Left ventricle myocardium inferior (tissue), 1 donor: ENCODE results near the gene COBL. TPM values are rescaled to one million over a fixed set of nuclear protein-coding genes. Genes with fewer than 3 reads are reported as not detected.

Experiments
- DNase-seq: peaks from one replicate; pipeline ENCODE4 v3.0.0-alpha.2; 2020
- H3K27ac ChIP-seq: fragments of 200-600 bp; replicated peaks from 2 replicates; pipeline ENCODE4 v1.8.0; 2021
- H3K27me3 ChIP-seq: fragments of 200-600 bp; 2 replicates; pipeline ENCODE4 v1.8.0; 2021; ENCODE audit warnings: low read depth
- H3K36me3 ChIP-seq: fragments of 200-600 bp; 2 replicates; pipeline ENCODE4 v1.8.0; 2021
- H3K4me1 ChIP-seq: fragments of 200-600 bp; 2 replicates; pipeline ENCODE4 v1.8.0; 2021
- H3K4me3 ChIP-seq: fragments of 200-600 bp; 2 replicates; pipeline ENCODE4 v1.8.0; 2021; ENCODE audit warnings: mild to moderate bottlenecking, moderate library complexity
- H3K9me3 ChIP-seq: fragments of 200-600 bp; replicated peaks from 2 replicates; pipeline ENCODE4 v1.8.0; 2021
- CTCF ChIP-seq: fragments of 200-600 bp; IDR thresholded peaks from 2 replicates; pipeline ENCODE4 v1.8.0; 2021; ENCODE audit warnings: antibody characterized with exemption, mild to moderate bottlenecking, borderline replicate concordance
- intact Hi-C: fragments of 100-400 bp; cut with micrococcal nuclease; formaldehyde crosslinking; loops from one replicate; pipeline ENCODE4 v1.11.0; 2022
- total RNA-seq: library from RNA; stranded (reverse); fragmentation: NEBNext Ultra II Directional; extraction: Animal tissue kit (Norgen Biotek cat#: 25700); gene quantifications from one replicate; pipeline ENCODE4 v1.2.1, GENCODE V29; 2021
- donor health status: DM: no; HTN: yes; CAD: no; lungs with severe emphysema.

The COBL gene
- total RNA-seq, 1 donor from 2014 or later = 77.1 TPM

DNA sequence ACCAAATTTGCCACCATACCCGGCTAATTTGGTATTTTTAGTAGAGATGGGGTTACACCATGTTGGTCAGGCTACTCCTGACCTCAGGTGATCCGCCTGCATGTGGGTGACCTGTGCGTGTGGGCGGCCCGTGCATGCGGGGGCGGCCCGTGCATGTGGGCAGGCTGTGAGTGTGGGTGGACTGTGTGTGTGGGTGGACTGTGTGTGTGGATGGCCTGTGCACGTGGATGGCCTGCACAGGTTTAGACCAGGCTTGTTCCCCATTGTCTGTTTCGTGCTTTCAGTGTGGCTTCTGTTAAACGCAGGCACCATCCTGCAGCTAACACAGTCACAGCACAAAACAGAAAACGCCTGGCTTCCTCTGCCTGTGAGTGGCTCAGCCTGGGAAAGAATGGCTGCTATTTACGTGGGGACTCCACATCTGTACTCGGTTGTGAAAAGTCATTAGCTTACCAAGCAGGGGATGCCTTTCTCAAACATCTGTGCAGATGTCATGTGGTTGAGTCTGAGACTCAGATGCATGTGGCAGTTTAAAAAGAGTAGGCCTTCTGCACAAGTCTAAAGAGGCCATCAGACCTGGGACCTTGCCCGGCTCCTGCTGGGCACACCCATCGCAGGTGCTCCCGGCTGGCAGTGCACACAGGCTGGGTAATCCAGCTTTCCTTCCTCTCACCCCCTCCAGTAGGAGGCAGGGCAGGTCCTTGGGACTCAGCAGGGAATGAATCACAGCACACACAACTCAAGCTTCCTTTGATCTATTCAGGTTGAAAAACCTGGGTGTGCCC lies 91.6 kb downstream of the COBL start:
- Histone ChIP-seq H3K27ac (no peak overlapping the region), H3K27me3 (peaks cover 4% of the 10 kb centered on the region), H3K36me3 (no peaks in the 10 kb centered on the region), H3K4me1 (peaks cover 7% of the 10 kb centered on the region), H3K4me3 (no peak overlapping the region), H3K9me3 (no peaks in the 10 kb centered on the region)
- intact Hi-C loops = no loop called here
- peak; percentile 36 for TF ChIP-seq CTCF
- no peak for DNase-seq

GRCh38 chr7:51223505-51223904 lies 93.1 kb downstream of the COBL start:
- Histone ChIP-seq H3K36me3 (no peaks in the 10 kb centered on the region), H3K4me1 (peaks cover 7% of the 10 kb centered on the region), H3K27me3 (no peaks in the 10 kb centered on the region), H3K9me3 (no peaks in the 10 kb centered on the region), H3K27ac (no peak overlapping the region), H3K4me3 (no peak overlapping the region)
- DNase-seq = no peak
- intact Hi-C loops = no loop called here
- TF ChIP-seq CTCF = no peak

- no peaks in the 10 kb centered on the region for H3K9me3 ChIP-seq
- H3K4me3 ChIP-seq = no peak overlapping the region
- no peaks in the 10 kb centered on the region for H3K36me3 ChIP-seq
- H3K27ac ChIP-seq = no peak overlapping the region
- no peak for TF ChIP-seq CTCF
- intact Hi-C loops = no loop called here
- no peak for DNase-seq
- H3K4me1 ChIP-seq = peaks cover 7% of the 10 kb centered on the region
- no peaks in the 10 kb centered on the region for H3K27me3 ChIP-seq
Observed at GRCh38 chr7:51222916-51223315, 93.7 kb downstream of the COBL start.

- Histone ChIP-seq H3K4me3 (no peak overlapping the region), H3K9me3 (no peaks in the 10 kb centered on the region), H3K27ac (no peak overlapping the region), H3K4me1 (peaks cover 7% of the 10 kb centered on the region), H3K36me3 (no peaks in the 10 kb centered on the region), H3K27me3 (no peaks in the 10 kb centered on the region)
- no peak for DNase-seq
- intact Hi-C loops = no loop called here
- TF ChIP-seq CTCF = no peak
Observed at GRCh38 chr7:51220226-51220625, 96.4 kb downstream of the COBL start.

DNA sequence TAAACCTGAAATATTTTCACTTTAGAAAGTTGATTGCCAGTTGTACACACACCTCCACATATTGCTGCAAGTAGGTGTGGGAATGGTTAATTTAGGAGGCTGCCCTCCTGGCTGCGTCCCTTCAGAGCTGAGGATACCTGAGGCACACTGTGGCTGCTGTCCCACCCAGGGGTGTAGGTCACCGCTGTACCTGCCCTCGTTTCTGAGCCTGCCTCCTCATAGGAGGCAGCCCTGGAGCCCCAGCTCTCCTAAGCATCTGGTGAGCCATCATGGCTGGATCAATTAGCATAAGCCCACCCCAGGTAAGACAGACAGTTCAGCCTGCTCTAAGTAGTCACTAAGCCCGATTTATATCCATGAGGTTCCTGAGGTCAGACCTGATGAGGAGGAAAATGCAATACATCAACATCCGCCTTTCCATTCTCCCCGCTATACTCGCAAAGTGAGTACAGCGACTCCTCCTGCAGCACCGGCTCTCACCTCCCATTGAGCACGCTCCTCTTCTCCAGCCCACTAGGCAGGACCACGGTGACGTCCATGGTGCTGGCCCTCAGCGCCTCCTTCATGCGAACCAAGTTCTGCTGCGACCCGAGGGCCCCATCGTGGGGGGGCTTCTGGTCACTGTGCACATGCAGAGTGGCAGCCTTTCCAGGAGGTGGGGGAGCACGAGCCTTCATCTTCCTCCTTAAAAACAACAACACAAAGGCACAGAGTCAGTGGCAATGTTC lies 97.2 kb downstream of the COBL start:
- TF ChIP-seq CTCF = no peak
- H3K4me1 ChIP-seq = peaks cover 7% of the 10 kb centered on the region
- H3K27me3 ChIP-seq = no peaks in the 10 kb centered on the region
- H3K4me3 ChIP-seq = no peak overlapping the region
- no peaks in the 10 kb centered on the region for H3K36me3 ChIP-seq
- intact Hi-C loops = no loop called here
- DNase-seq = no peak
- no peak overlapping the region for H3K27ac ChIP-seq
- no peaks in the 10 kb centered on the region for H3K9me3 ChIP-seq
